ENCODE data around the gene CDKL4.

The CDKL4 gene

DNA sequence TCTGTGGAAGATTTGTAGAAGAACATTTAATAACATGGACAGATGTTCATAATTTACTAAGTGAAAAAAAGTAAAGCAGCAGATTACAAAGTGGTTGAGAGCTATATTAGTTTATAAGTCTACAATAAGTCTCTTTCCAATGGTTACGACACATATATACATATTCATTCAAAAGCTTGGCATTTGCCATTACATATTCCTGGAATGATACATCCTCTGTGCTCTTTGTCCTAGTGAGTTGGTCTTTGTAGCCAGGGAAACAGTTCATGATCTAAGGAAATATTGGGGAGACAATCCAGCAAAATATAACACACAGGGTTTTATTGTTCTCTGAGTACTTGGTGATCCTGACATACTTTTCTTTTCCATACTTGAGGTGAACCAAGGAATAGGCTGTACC lies 90.5 kb downstream of the CDKL4 start:
- ChIA-PET CTCF (no interaction called here), POLR2A (no interaction called here)
- no peaks in the 10 kb centered on the region for H3K4me1 ChIP-seq (ENCODE audit: control insufficient read depth, insufficient read depth, low read length)
- H3K4me3 ChIP-seq (ENCODE audit: low read depth, low read length) = no peak overlapping the region
- H3K27ac ChIP-seq (ENCODE audit: extremely low read depth, low read depth, low read length) = no peak overlapping the region
- TF ChIP-seq MZF1 (tag by site-specific recombination; IDR thresholded peaks at IDR 0.05; ENCODE audit: borderline replicate concordance) (no peak), ZNF174 (tag by site-specific recombination; IDR thresholded peaks at IDR 0.05) (no peak), ZBTB8A (tag by site-specific recombination; IDR thresholded peaks at IDR 0.05) (no peak), ZNF585B (tag by site-specific recombination; IDR thresholded peaks at IDR 0.05) (no peak), ZNF292 (tag by site-specific recombination; IDR thresholded peaks at IDR 0.05; ENCODE audit: borderline replicate concordance, low read depth) (no peak), ZNF530 (tag by site-specific recombination; IDR thresholded peaks at IDR 0.05; ENCODE audit: low read depth) (no peak), ZNF391 (tag by site-specific recombination; IDR thresholded peaks at IDR 0.05; ENCODE audit: borderline replicate concordance, low read depth) (no peak), HOXD13 (CRISPR knock-in tag; IDR thresholded peaks at IDR 0.05; ENCODE audit: borderline replicate concordance) (no peak), KLF16 (tag by site-specific recombination; IDR thresholded peaks at IDR 0.05) (no peak), MYNN (tag by site-specific recombination; IDR thresholded peaks at IDR 0.05; ENCODE audit: borderline replicate concordance) (no peak), KLF1 (tag by site-specific recombination; IDR thresholded peaks at IDR 0.05) (no peak), ZNF433 (tag by site-specific recombination; IDR thresholded peaks at IDR 0.05; ENCODE audit: low read depth) (no peak), ZNF664 (tag by site-specific recombination; IDR thresholded peaks at IDR 0.05) (no peak), HOXA7 (CRISPR knock-in tag; IDR thresholded peaks at IDR 0.05; ENCODE audit: borderline replicate concordance) (no peak), ZNF791 (tag by site-specific recombination; IDR thresholded peaks at IDR 0.05) (no peak), ZSCAN23 (tag by site-specific recombination; IDR thresholded peaks at IDR 0.05) (no peak)
- TF ChIP-seq, protein P1, sequence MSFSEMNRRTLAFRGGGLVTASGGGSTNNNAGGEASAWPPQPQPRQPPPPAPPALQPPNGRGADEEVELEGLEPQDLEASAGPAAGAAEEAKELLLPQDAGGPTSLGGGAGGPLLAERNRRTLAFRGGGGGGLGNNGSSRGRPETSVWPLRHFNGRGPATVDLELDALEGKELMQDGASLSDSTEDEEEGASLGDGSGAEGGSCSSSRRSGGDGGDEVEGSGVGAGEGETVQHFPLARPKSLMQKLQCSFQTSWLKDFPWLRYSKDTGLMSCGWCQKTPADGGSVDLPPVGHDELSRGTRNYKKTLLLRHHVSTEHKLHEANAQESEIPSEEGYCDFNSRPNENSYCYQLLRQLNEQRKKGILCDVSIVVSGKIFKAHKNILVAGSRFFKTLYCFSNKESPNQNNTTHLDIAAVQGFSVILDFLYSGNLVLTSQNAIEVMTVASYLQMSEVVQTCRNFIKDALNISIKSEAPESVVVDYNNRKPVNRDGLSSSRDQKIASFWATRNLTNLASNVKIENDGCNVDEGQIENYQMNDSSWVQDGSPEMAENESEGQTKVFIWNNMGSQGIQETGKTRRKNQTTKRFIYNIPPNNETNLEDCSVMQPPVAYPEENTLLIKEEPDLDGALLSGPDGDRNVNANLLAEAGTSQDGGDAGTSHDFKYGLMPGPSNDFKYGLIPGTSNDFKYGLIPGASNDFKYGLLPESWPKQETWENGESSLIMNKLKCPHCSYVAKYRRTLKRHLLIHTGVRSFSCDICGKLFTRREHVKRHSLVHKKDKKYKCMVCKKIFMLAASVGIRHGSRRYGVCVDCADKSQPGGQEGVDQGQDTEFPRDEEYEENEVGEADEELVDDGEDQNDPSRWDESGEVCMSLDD (tag by site-specific recombination; IDR thresholded peaks at IDR 0.05) = no peak
- TF ChIP-seq, protein P2, sequence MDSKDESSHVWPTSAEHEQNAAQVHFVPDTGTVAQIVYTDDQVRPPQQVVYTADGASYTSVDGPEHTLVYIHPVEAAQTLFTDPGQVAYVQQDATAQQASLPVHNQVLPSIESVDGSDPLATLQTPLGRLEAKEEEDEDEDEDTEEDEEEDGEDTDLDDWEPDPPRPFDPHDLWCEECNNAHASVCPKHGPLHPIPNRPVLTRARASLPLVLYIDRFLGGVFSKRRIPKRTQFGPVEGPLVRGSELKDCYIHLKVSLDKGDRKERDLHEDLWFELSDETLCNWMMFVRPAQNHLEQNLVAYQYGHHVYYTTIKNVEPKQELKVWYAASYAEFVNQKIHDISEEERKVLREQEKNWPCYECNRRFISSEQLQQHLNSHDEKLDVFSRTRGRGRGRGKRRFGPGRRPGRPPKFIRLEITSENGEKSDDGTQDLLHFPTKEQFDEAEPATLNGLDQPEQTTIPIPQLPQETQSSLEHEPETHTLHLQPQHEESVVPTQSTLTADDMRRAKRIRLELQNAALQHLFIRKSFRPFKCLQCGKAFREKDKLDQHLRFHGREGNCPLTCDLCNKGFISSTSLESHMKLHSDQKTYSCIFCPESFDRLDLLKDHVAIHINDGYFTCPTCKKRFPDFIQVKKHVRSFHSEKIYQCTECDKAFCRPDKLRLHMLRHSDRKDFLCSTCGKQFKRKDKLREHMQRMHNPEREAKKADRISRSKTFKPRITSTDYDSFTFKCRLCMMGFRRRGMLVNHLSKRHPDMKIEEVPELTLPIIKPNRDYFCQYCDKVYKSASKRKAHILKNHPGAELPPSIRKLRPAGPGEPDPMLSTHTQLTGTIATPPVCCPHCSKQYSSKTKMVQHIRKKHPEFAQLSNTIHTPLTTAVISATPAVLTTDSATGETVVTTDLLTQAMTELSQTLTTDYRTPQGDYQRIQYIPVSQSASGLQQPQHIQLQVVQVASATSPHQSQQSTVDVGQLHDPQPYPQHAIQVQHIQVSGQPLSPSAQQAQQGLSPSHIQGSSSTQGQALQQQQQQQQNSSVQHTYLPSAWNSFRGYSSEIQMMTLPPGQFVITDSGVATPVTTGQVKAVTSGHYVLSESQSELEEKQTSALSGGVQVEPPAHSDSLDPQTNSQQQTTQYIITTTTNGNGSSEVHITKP (tag by site-specific recombination; IDR thresholded peaks at IDR 0.05) = no peak
- H3K9me3 ChIP-seq (ENCODE audit: control insufficient read depth, insufficient read depth, low read depth, low read length) = no peaks in the 10 kb centered on the region
- no peaks in the 10 kb centered on the region for H3K36me3 ChIP-seq (ENCODE audit: control insufficient read depth in 2 of 2, insufficient read depth in 1 of 2, low read length in 2 of 2)

DNA sequence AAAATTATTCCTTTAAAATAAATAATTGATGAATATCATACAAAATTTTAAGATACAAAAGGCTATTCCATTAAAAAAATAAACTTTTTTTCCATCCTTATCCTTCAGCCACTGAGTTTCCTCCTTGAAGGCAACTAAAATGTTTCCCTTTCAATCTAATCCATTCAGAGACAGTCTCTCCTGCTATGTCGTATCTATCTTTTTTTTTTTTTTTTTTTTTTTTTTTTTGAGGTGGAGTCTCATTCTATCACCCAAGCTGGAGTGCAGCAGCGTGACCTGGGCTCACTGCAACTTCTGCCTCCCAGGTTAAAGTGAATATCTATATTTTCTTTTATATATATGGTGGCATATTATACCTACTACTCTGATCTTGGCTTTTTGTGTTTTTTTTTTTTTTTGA lies 91.3 kb downstream of the CDKL4 start:
- Histone ChIP-seq H3K4me1 (ENCODE audit: control insufficient read depth, insufficient read depth, low read length) (no peaks in the 10 kb centered on the region), H3K27ac (ENCODE audit: extremely low read depth, low read depth, low read length) (no peak overlapping the region), H3K4me3 (ENCODE audit: low read depth, low read length) (no peak overlapping the region), H3K9me3 (ENCODE audit: control insufficient read depth, insufficient read depth, low read depth, low read length) (no peaks in the 10 kb centered on the region), H3K36me3 (ENCODE audit: control insufficient read depth in 2 of 2, insufficient read depth in 1 of 2, low read length in 2 of 2) (no peaks in the 10 kb centered on the region)
- ChIA-PET CTCF (no interaction called here), POLR2A (no interaction called here)
- TF ChIP-seq ZNF140 (tag by site-specific recombination; IDR thresholded peaks at IDR 0.05) (no peak), ZNF324 (tag by site-specific recombination; IDR thresholded peaks at IDR 0.05) (no peak), ZNF2 (tag by site-specific recombination; IDR thresholded peaks at IDR 0.05) (no peak), MYNN (tag by site-specific recombination; IDR thresholded peaks at IDR 0.05; ENCODE audit: borderline replicate concordance) (no peak)
